GM20000 (cell line): ENCODE measurements around the gene ADGRG6.
"Not testable (repeated sequence)": the region's sequence is repeated elsewhere in the genome, so short reads cannot be mapped to it uniquely, and the experiment has no call there.

Experiments used
- DNase-seq: peaks from one replicate; pipeline ENCODE4 v3.0.0; 2012; ENCODE audit warnings: low spot score
- CTCF ChIP-seq: IDR thresholded peaks from 2 replicates; pipeline ENCODE4 v1.5.1; 2012; ENCODE audit warnings: mild to moderate bottlenecking, control low read depth; ENCODE audit errors: extremely low read depth, missing control alignments

ADGRG6 gene

GRCh38 chr6:142417331-142417750 is 115.5 kb downstream of the ADGRG6 start:
- TF ChIP-seq CTCF, result no peak

GRCh38 chr6:142419071-142419470 is 117.3 kb downstream of the ADGRG6 start:
- no peak for DNase-seq
- TF ChIP-seq CTCF, result no peak

More at GRCh38 chr6:142417331-142417750, 115.5 kb downstream of the ADGRG6 start:
- no peak for DNase-seq

- no peak for TF ChIP-seq CTCF
- no peak for DNase-seq
These were observed 119.0 kb downstream of the ADGRG6 start for GRCh38 chr6:142420802-142421201.

- no peak for DNase-seq
- no peak for TF ChIP-seq CTCF
These were observed 119.7 kb downstream of the ADGRG6 start for GRCh38 chr6:142421285-142422117.

GRCh38 chr6:142426444-142427132 is 124.8 kb downstream of the ADGRG6 start:
- not testable (repeated sequence) for DNase-seq

GRCh38 chr6:142428468-142428867 is 126.7 kb downstream of the ADGRG6 start:
- not testable (repeated sequence) for DNase-seq

- no peak for DNase-seq
These were observed 127.4 kb downstream of the ADGRG6 start for GRCh38 chr6:142429195-142429594.

GRCh38 chr6:142433419-142433818 is 131.6 kb downstream of the ADGRG6 start:
- DNase-seq, result no peak
- TF ChIP-seq CTCF, result no peak

More at GRCh38 chr6:142429195-142429594, 127.4 kb downstream of the ADGRG6 start:
- TF ChIP-seq CTCF, result no peak
